HAP-1 (cell line): ENCODE data around the gene CELSR1.

Experiments
- DNase-seq, 2 experiments: peaks; one replicate each; pipeline ENCODE4 v3.0.0-alpha.2; 2016 to 2020; ENCODE audit warnings: low spot score in 2 of 2
- H3K27me3 ChIP-seq: fragments of 250-450 bp; sonication (Bioruptor Pico); 2 replicates; pipeline ENCODE4 v1.5.1; 2020; ENCODE audit warnings: low read depth, mild to moderate bottlenecking, moderate library complexity
- H3K36me3 ChIP-seq: fragments of 250-450 bp; sonication (Bioruptor Pico); replicated peaks from 2 replicates; pipeline ENCODE4 v1.5.1; 2020; ENCODE audit warnings: mild to moderate bottlenecking
- H3K4me1 ChIP-seq: fragments of 250-450 bp; sonication (Bioruptor Pico); 2 replicates; pipeline ENCODE4 v1.5.1; 2020; ENCODE audit warnings: mild to moderate bottlenecking
- H3K4me3 ChIP-seq: fragments of 250-450 bp; sonication (Bioruptor Pico); 2 replicates; pipeline ENCODE4 v1.5.1; 2020; ENCODE audit warnings: mild to moderate bottlenecking, moderate library complexity
- H3K9me3 ChIP-seq: fragments of 250-450 bp; sonication (Bioruptor Pico); 2 replicates; pipeline ENCODE4 v1.5.1; 2020; ENCODE audit warnings: mild to moderate bottlenecking, moderate library complexity
- in situ Hi-C: fragments of 300-500 bp; cut with MboI; formaldehyde crosslinking; loops from 3 replicates; pipeline ENCODE4 v1.14.3; 2020; ENCODE audit warnings: low sequenced_read_pairs, inconsistent platforms, mixed read lengths

The CELSR1 gene

DNA sequence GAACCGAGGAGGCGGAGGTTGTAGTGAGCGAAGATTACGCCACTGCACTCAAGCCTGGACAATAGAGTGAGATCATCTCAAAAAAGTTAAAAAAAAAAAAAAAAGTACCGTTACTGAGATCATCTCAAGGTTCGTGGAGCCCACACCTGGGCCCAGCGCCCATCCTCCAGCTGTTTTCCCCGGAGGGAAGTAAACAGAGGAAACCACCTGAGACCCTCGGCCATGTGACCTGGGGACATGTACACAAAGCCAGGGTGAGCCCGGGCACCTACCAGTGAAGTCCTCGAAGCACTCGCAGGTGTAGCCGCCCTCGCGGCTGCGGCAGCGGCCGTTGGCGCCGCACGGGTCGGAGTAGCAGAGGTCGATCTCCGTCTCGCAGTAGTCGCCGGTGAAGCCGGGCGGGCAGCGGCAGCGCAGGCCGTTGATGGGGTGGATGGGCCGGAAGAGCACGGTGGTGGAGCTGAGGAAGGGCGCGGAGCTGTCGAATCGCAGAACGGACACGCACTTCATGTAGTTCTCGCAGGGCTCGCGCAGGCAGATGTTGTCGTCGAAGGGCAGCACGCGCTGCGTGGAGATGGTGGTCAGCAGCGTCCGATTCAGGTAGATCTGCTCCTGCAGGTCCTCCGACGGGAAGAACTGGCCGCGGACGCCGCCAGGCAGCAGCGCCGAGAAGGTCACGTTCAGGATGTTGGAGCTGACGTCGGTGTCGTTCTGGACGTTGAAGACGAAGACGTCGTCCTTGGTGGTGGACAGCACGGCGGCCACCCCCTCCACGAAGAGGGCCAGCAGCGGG lies 73.8 kb downstream of the CELSR1 start:
- in situ Hi-C loops, result no loop called here
- no peaks in the 10 kb centered on the region for H3K27me3 ChIP-seq

GRCh38 chr22:46462726-46463371 lies 74.6 kb downstream of the CELSR1 start:
- in situ Hi-C loops, result no loop called here
- no peaks in the 10 kb centered on the region for H3K9me3 ChIP-seq
- H3K4me1 ChIP-seq, result no peaks in the 10 kb centered on the region
- H3K27me3 ChIP-seq, result no peaks in the 10 kb centered on the region
- H3K36me3 ChIP-seq, result 0 out of 2 replicates have a peak, but pooled peaks cover 6% of the 10 kb centered on the region
- H3K4me3 ChIP-seq, result no peak overlapping the region
- no peak for DNase-seq

More for the DNA sequence above, 73.8 kb downstream of the CELSR1 start:
- Histone ChIP-seq H3K4me1 (no peaks in the 10 kb centered on the region), H3K9me3 (no peaks in the 10 kb centered on the region), H3K4me3 (no peak overlapping the region), H3K36me3 (0 out of 2 replicates have a peak, but pooled peaks cover 6% of the 10 kb centered on the region)
- DNase-seq, result no peak

- in situ Hi-C loops, result no loop called here
- H3K4me1 ChIP-seq, result no peaks in the 10 kb centered on the region
- no peaks in the 10 kb centered on the region for H3K27me3 ChIP-seq
- no peak overlapping the region for H3K4me3 ChIP-seq
- no peak for DNase-seq
- H3K36me3 ChIP-seq, result 0 out of 2 replicates have a peak, but pooled peaks cover 6% of the 10 kb centered on the region
- H3K9me3 ChIP-seq, result no peaks in the 10 kb centered on the region
Observed at GRCh38 chr22:46461566-46462180, 75.7 kb downstream of the CELSR1 start.

DNA sequence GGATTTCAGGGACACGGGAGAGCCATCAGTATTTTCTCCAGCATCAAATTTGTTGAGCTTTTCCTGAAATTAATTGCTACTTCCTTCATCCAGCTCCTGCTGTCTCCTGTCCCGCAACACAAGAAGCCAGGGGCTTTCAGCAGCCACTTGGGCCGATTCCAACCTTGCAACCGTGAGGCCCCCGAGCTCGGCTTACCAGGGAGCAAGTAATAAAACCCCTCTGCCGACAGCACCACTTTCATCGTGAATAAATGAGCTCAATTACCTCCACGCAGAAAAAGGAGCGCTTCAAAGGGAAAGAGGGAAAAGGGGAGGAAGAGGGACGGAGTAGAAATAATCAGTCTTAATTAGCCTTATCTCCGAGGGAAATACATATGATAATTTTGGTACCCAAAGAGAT lies 76.6 kb downstream of the CELSR1 start:
- H3K9me3 ChIP-seq, result no peaks in the 10 kb centered on the region
- H3K27me3 ChIP-seq, result no peaks in the 10 kb centered on the region
- 0 out of 2 replicates have a peak, but pooled peaks cover 6% of the 10 kb centered on the region for H3K36me3 ChIP-seq
- in situ Hi-C loops, result no loop called here
- DNase-seq, result no peak
- no peaks in the 10 kb centered on the region for H3K4me1 ChIP-seq
- H3K4me3 ChIP-seq, result no peak overlapping the region

GRCh38 chr22:46459347-46460065 lies 77.9 kb downstream of the CELSR1 start:
- DNase-seq, result no peak
- in situ Hi-C loops, result no loop called here
- no peaks in the 10 kb centered on the region for H3K27me3 ChIP-seq

GRCh38 chr22:46458525-46458924 lies 78.9 kb downstream of the CELSR1 start:
- no peaks in the 10 kb centered on the region for H3K9me3 ChIP-seq
- H3K36me3 ChIP-seq, result 0 out of 2 replicates have a peak, but pooled peaks cover under 1% of the 10 kb centered on the region
- DNase-seq, result no peak
- H3K27me3 ChIP-seq, result no peaks in the 10 kb centered on the region
- no peak overlapping the region for H3K4me3 ChIP-seq
- no peaks in the 10 kb centered on the region for H3K4me1 ChIP-seq
- in situ Hi-C loops, result no loop called here

More at GRCh38 chr22:46459347-46460065, 77.9 kb downstream of the CELSR1 start:
- Histone ChIP-seq H3K9me3 (no peaks in the 10 kb centered on the region), H3K36me3 (0 out of 2 replicates have a peak, but pooled peaks cover 6% of the 10 kb centered on the region), H3K4me1 (no peaks in the 10 kb centered on the region), H3K4me3 (no peak overlapping the region)

GRCh38 chr22:46457502-46458488 lies 79.6 kb downstream of the CELSR1 start:
- no peak for DNase-seq
- in situ Hi-C loops, result no loop called here
- Histone ChIP-seq H3K4me1 (no peaks in the 10 kb centered on the region), H3K4me3 (no peak overlapping the region), H3K27me3 (no peaks in the 10 kb centered on the region), H3K9me3 (no peaks in the 10 kb centered on the region), H3K36me3 (no peaks in the 10 kb centered on the region)

DNA sequence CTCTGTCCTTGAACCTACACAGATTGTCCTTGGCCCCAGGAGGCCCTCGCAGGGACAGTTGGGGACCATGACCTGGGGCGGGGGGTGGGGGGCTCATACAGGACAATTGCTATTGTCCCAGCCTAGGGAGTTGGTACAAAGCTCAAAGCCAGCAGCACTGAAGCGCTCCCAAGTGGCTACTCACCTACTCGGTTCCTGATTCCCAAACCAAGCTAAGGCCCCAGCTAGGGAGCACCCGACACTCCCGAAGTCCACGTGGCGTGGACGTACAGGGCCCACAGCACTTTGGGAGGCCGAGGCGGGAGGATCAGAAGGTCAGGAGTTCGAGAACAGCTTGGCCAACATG lies 80.6 kb downstream of the CELSR1 start:
- no peak overlapping the region for H3K4me3 ChIP-seq
- no peak for DNase-seq
- H3K9me3 ChIP-seq, result no peaks in the 10 kb centered on the region
- no peaks in the 10 kb centered on the region for H3K4me1 ChIP-seq
- no peaks in the 10 kb centered on the region for H3K27me3 ChIP-seq
- H3K36me3 ChIP-seq, result no peaks in the 10 kb centered on the region
- in situ Hi-C loops, result no loop called here

GRCh38 chr22:46455446-46455845 lies 82.0 kb downstream of the CELSR1 start:
- Histone ChIP-seq H3K27me3 (no peaks in the 10 kb centered on the region), H3K4me3 (no peak overlapping the region), H3K4me1 (no peaks in the 10 kb centered on the region), H3K36me3 (no peaks in the 10 kb centered on the region), H3K9me3 (no peaks in the 10 kb centered on the region)
- in situ Hi-C loops, result no loop called here
- no peak for DNase-seq

DNA sequence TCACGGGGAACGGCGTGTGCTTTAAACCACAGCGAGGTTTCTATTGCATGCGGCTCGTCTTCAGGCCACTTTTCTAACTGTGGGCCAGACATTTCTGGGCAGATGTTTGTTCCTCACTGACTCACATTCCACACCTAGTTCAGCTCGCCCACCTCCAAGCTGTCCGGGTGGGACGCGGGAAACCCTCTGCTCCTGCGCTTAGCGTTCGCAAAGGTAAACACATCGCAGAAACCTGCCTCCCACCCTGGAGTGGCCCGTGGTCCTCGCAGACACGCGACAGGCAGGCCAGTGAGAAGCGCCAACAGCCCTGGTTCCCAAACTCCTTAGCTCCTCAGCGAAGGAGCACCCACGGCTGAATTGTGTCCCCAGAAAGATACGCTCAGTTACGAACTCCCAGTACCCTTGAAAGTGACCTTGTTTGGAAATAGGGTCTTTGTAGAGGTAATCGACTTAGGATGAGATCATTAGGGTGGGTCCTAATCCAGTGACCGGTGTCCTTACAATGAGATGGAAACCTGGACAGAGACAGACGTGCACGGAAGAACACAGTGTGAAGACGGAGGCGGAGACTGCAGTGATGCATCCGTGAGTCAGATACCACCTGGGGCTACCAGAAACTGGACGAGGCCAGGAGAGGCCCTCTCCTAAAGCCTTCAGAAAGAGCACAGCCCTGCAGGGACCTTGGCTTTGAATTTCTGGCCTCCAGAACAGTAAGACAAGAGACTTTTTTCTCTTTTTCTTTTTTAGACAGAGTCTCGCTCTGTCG lies 82.7 kb downstream of the CELSR1 start:
- no peaks in the 10 kb centered on the region for H3K27me3 ChIP-seq
- no peak for DNase-seq
- H3K4me1 ChIP-seq, result no peaks in the 10 kb centered on the region
- in situ Hi-C loops, result no loop called here
- H3K4me3 ChIP-seq, result no peak overlapping the region
- H3K36me3 ChIP-seq, result no peaks in the 10 kb centered on the region
- H3K9me3 ChIP-seq, result no peaks in the 10 kb centered on the region

DNA sequence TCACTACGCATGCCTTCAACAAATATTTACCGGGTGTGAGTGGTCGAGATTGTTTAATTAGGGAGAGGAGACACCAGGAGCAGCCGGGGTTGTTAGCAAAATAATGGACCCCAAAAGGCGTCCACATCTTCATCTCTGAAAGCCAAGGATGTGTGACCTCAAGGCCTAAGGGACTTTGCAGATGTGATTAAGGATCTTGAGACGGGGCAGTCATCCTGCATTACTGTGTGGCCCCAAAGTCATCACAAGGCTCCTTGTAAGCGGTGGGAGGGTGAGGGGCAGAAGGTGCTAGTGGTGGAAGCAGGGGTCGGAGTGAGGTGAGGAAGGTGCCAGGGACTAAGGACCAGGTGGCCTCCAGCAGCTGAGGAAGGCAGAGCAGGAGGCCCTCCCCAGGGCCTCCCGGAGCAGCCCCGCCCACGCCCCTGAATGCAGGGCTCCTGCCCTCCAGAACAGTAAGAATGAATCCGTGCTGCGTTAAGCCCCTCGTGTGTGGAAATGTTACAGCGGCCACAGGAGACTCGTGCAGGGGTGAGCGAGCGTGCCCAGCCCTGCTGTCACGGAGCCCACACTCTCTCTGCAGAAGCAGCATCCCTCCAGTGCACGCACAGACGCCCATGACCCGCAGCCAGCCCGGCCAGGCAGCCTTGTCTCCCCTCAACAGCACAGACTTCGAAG lies 83.5 kb downstream of the CELSR1 start:
- no peaks in the 10 kb centered on the region for H3K4me1 ChIP-seq
- in situ Hi-C loops, result no loop called here
- no peak for DNase-seq

More for the DNA sequence above, 83.5 kb downstream of the CELSR1 start:
- Histone ChIP-seq H3K27me3 (no peaks in the 10 kb centered on the region), H3K36me3 (no peaks in the 10 kb centered on the region), H3K9me3 (no peaks in the 10 kb centered on the region), H3K4me3 (no peak overlapping the region)
